GM21786 (cell line): ENCODE results near the gene PHKA2.
"Not testable (repeated sequence)": the region's sequence is repeated elsewhere in the genome, so short reads cannot be mapped to it uniquely, and the experiment has no call there.

Source experiments
- ATAC-seq: cut with Tn5 transposase; IDR thresholded peaks from one replicate; pipeline ENCODE4 v1.9.1; 2021; ENCODE audit not compliant: unreplicated experiment

Gene PHKA2, protein sequence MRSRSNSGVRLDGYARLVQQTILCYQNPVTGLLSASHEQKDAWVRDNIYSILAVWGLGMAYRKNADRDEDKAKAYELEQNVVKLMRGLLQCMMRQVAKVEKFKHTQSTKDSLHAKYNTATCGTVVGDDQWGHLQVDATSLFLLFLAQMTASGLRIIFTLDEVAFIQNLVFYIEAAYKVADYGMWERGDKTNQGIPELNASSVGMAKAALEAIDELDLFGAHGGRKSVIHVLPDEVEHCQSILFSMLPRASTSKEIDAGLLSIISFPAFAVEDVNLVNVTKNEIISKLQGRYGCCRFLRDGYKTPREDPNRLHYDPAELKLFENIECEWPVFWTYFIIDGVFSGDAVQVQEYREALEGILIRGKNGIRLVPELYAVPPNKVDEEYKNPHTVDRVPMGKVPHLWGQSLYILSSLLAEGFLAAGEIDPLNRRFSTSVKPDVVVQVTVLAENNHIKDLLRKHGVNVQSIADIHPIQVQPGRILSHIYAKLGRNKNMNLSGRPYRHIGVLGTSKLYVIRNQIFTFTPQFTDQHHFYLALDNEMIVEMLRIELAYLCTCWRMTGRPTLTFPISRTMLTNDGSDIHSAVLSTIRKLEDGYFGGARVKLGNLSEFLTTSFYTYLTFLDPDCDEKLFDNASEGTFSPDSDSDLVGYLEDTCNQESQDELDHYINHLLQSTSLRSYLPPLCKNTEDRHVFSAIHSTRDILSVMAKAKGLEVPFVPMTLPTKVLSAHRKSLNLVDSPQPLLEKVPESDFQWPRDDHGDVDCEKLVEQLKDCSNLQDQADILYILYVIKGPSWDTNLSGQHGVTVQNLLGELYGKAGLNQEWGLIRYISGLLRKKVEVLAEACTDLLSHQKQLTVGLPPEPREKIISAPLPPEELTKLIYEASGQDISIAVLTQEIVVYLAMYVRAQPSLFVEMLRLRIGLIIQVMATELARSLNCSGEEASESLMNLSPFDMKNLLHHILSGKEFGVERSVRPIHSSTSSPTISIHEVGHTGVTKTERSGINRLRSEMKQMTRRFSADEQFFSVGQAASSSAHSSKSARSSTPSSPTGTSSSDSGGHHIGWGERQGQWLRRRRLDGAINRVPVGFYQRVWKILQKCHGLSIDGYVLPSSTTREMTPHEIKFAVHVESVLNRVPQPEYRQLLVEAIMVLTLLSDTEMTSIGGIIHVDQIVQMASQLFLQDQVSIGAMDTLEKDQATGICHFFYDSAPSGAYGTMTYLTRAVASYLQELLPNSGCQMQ

DNA sequence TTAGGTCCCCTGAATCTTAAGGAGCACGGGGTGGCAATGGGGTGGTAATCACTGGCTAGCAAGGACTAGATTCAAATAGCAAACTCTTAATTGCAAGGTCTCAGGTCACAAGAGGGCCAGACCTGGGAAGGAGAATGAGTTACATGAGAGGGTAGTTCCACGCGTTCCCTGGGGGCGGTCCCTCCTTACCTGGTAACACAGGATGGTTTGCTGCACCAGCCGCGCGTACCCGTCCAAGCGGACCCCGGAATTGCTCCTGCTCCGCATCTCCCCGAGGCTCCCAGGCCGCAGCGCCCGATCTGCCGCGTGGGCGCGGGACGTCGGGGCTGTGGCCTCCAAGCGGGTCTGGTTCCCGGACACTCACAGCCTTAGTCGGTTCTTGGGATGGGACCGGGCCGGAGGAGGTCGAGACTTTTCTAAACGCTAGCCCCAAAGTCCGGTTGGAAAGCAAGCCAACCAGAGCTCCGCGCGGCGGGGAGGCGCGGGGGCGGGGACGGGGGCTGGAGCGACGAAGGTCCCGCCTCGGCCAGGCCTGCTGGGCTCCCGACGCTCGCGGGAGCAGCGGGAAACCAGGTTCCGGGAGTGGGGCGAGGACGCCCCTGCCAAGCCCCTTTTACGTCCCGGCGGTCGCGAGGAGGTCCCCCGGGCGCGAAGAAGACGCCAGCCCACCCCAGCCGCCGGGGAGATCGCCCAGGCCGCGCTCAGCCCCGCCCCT, at the start of gene PHKA2:
TSS of gene PHKA2 (minus strand) at position 449 of the 715 bp plus-strand sequence. CDS start at position 267, 182 bp downstream.
- peak; percentile 40 for ATAC-seq

DNA sequence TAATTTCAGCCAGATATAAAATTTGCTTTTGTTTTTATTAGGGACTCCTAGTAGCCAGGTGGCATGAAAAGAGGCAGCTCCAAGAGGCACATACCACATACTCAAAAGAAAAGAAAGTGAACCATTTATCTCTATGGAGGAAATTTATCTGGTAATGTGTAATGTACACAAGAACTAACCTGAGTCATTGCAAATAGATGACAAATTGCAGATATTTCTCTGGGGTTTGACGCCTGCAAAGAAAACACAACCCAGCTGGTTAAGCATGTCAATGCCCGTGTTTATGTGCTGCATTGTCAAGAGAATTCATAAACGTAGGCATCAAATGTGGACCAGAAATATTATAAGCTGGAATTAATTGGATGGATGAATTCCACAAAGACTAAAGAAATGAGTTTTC, 46.9 kb upstream of the PHKA2 start:
- no peak for ATAC-seq

DNA sequence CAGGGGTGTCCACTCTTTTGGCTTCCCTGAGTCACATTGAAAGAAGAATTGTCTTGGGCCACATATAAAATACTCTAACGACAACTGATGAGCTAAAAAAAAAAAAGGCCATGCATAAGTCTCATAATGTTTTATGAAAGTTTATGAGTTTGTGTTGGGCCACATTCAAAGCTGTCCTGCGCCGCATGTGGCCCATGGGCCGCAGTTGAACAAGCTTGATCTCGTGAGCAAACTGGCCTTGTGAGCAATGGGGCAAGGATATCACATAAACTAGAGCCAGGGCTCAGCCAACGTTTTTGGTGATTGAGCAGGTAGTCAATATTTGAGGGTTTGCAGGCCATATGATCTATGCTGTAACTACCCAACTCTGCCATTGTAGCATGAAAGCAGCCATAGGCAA, 44.6 kb upstream of the PHKA2 start:
- no peak for ATAC-seq

DNA sequence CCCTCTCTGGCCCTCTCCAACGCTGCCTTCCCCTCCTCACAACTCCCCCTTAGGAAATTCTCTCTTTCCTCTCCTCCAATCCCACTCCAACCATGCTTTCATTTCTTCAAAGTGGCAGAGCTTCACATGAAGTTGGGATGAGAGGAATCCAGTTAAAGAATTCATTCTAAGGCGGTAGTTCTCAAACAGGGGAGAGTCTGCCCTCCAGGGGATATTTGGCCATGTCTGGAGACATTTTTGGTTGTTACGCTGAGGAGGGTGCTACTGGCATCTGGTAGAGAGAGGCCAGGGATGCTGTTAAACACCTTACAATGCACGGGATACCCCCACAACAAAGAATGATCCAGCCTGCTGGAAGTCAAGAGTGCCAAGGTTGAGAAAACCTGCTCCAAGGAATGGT, 40.5 kb upstream of the PHKA2 start:
- ATAC-seq: no peak

DNA sequence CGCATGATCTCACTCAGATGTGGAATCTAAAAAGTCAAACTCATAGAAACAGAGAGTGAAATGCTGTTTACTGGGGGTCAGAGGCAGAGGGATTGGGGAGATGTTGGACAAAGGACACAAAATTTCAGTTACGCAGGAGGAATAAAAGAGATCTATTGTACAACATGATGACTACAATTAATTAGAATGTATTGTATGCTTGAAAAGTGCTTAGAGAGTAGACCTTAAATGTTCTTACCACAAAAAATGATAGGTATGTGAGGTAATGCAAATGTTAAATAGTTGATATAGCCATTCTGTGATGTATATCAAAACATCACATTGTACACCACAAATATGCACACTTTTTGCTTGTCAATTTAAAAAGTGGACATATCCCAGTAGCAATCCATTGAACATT, 36.1 kb upstream of the PHKA2 start:
- ATAC-seq: no peak

DNA sequence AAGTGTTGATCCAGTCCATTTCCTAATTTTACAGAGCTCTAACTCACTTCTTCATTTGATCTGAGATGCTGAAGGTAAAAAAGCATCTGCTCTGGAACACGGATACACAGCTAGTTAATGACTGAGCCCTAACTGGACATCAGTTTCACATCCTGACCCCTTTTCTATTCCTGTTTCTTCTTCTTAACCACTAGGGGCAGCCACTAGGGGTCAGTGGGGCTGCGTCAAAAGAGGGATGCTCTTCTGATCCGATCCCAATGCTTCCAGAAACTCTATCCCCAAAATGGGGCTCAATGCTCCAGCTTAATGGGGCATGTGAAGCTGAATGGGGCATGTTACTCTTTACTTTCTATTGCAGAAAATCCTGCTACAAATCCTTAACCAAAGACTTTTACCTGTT, 33.4 kb upstream of the PHKA2 start:
- ATAC-seq: peak; percentile 52

DNA sequence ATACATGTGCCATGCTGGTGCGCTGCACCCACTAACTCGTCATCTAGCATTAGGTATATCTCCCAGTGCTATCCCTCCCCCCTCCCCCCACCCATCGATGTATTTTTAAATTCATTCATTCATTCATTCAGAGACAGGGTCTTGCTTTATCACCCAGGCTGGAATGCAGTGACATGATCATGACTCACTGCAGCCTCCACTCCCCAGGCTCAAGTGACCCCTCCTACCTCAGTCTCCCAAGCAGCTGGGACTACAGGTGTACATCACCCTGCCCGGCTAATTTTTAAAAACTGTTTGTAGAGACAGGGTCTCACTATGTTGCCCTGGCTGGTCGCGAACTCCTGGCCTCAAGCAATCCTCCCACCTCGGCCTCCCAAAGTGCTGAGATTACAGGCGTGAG, 32.7 kb upstream of the PHKA2 start:
- ATAC-seq: not testable (repeated sequence)

DNA sequence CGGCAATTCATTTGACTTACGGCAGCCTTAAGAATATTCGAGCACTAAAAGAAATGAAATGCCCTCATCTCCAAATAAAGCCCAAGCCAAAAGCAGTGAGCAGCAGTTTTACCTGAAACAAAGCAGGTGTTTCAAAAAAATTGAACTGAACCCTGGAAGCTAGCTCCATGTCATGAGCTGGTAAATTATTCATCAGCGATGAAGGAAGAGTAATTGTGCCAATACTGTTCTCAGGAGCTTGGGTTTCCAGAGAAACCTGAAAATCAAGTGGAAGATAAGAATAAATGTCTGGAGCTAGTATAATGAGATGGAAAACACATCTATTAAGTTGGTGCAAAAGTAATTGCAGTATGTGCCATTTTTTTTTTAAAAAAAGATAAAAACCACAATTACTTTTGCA, 24.0 kb upstream of the PHKA2 start:
- ATAC-seq: no peak

DNA sequence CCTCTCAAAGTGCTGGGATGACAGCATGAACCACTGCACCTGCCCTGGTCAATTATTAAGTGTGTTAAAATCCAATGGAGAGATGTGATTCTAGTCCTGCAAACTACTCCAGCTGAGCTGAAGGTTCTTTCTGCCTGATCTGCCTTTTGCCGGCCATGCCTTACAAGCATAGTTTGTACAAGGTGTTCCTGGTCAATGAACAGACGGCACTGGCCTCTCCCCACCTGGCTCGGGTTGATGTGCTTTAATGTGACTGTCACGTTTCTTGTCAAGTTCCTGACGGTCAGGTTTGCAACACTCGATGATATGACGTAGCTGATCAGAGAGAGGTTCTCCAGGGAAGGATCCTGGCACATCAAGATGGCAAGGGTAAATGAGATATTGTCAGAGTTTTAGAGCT, 23.1 kb upstream of the PHKA2 start:
- ATAC-seq: no peak

DNA sequence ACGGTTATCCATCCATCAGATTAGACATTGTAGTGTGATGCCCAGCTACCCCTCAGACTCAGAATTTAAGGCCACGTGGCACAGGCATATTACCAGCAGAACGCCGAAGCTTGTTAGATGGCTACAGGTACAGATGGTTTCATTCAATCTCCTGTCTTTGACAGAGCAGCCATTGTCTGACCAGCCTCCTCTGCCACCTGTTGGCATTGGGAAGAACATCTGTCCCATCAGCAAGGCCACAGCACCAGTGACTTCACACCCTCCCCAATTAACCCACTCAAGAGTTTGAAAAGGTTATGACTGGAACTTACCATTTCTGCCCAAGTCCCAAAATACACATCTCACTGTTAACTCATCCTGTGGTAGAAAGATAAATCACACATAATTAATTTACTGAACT, 22.0 kb upstream of the PHKA2 start:
- ATAC-seq: no peak

DNA sequence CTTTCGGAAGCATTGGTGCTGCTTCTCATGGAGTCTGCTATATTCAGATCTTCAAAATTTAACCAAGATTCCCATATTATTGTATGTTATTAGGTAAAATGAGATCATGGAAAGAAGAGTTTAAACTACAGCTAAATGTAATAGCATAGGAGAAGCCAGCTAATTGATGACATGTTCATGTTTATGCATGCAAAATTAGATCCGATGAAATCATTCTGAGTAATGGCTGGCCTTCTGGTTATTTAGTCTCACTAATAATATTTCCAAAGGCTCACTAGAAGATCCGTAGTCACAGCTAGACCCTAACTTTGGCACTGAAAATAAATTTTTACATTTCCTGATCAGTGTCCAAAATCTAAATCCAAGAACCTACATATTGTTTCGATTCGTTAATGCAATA, 19.8 kb upstream of the PHKA2 start:
- no peak for ATAC-seq

DNA sequence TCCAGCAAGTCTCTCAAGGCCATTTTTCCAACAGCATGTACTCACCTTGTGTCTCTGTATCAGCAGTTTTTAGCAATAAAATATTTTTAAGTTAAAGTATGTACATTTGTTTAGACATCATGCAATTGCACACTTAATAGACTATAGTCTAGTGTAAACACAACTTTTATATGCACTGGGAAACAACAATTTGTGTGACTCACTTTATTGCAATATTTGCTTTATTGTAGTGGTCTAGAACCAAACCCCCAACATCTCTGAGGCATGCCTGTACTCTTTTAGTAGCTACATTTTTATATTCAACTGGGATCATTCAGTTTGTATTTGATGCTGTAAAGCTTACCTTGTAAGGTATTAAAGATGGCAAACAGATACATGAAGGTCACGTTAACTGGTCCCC, 14.7 kb upstream of the PHKA2 start:
- no peak for ATAC-seq

DNA sequence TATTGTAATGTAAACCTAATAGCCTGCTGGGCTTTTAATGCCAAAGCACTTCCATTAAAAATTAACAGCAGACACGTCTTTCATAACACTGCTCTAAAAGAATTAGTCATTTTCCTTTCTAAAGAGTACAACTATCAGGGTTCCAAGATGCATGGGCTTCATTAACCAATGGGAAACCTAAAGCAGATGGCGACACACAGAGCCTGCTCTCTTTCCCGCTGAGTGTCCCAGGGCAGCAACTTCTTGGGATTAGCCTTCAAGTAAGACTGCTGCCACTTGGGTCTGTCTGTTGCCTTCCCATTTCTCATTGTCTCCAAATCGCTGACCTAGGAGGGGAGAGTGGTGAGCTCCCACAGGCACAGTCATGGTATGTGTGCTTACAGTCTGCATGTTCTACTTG, 14.0 kb upstream of the PHKA2 start:
- ATAC-seq: no peak

DNA sequence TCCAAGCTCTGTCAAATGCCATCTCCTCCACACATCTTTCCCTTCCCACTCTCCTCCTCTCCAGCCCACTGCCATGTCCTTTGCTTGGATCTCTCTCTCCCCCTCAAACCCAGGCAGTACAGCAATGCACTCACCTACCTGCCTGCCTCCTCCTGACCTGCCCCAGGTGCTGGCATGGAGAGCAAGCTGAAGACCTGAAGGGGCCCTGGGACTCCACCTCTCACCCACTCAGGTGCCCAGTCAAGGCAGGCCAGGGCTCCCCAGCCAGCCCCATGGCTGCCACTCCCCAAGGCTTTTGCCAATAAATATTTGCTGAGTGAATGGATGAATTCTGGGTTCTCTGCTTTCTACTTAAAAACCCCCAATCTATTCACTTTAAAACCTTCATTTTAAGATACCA, 12.6 kb upstream of the PHKA2 start:
- ATAC-seq: no peak

DNA sequence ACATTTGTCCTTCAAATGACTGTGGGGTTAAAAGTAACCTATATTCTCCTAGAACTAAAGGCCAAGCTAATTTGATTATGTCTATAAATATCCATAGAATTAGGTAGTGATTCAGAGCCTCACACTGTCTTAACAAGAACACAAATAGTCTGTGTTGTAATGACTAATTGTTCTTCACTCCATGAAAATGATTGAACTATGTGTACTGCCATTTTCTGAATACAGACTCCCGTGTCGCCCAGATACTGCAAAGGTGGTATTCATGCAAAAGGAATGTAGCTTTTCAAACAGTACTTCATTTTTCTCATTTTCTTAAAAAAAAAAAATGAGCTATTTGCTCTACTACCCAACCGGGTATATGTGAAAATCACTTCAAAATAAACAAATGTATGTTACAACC, 11.3 kb upstream of the PHKA2 start:
- no peak for ATAC-seq

DNA sequence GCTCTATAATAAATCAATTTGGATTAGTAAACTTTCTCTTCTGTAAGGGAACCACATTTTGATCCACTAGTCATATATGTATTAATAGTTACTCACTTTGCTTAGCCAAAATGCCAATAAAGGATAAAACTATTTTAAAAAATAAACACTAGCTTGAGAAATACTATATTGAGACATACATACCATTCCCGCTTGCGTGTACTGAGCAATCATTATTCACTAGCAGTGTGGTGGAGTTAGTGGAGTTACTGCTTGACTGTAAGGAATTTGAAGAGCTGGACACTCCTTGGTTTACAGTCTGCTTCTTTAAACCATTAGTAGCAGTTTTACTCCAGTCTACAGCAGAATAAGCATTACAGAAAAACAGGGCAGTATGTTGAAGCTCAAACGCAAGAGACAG, 10.8 kb upstream of the PHKA2 start:
- no peak for ATAC-seq

DNA sequence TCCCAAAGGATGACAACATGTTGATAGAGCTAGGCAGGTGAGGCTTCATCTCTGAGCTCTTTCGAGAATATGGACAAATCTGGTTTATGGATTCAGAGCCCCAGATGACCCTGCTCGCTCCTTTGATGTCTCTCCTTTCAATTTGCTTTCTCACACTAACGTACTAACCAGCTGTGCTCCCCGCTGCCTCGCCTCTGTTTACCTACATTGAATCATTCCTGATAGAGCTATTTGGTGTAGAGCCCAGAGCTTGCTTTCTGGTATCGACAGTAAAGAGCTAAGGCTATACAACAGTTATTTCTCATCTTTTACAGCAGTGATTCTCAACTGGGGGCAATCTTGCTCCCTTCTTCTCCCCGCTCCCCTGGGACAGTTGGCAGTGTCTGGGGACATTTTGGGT, 8.9 kb upstream of the PHKA2 start:
- no peak for ATAC-seq

DNA sequence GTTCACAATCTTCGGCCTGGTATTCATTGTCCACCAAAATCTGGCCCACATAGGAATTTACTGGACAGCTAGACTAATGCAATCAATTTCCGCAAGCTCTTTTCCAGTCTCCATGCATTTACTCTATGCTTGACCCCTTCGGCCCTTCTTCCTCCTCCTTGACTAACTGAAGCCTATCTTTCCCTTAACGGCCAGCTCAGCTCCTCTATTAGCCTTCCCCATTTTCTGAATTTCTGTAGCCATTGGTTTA, 1.2 kb upstream of the PHKA2 start:
- peak; percentile 0 for ATAC-seq

DNA sequence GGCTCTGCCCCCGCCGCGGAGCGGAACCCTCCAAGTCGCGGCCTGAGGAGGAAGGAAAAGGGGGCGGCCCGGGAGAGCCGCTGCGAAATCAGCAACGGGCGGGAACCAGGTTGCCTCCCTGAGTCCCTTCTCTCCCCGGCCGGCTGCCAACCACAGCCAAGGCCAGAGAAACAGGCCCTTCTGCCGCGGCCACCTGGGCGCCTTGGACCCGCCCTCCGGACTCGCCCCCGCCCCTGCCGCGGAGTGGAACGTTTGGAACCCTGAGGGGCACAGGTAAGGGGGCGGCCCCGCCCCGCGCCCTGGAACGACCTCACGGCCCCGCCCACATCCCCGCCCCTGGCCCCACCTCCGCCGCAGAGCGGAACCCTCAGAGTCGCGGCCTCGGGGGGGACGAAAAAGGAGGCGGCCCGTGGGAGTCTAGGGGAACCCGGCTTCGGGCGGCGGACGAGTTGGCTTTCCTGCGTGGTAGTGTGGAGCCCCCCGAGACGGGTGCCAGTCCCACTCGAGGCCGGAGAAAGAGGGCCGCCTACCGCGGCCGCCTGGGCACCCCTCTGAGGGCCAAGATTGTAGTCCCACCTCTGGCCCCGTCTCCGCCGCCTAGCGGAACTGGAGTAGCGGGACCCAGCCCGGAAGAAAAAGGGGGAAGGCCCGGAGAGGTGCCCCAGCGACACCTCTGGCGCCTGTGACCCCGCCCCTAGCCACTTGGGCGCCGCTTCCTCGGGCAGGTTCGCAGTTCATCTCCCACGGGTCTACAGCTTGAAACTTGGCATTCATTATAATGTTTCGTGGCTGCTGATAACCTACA, 669 bp upstream of the PHKA2 start:
- peak; percentile 83 for ATAC-seq

DNA sequence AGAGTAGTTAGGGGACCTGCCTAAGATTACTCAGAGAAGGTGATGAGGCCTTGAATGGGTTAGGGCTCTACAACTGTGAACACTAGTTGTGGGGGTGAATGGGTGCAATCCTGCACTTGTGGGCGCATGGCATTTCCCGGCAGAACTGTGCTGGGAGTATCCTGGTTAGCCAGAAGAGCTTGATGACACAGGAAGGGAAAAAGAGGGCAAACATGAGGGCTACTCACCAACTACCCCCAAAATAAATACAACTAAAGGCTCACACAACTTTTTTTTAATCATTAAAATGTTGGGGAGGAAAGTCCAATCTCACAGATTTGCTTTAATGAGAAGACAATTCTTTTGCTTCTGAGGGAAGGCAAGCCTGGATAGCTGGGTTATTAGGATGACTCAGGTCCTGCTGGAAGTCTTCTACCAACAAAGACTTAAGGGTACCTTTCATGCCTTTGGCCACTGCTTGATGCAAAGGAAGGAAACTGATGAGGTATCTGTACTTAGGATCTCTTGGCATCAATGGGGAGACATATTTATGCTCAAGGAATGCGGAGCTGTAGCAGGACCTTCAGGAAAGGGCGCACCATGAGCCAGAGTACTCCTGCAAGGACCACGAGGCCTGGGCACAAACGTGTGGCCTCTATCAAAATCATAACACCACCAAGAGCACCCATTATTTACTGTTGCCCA, 2.6 kb downstream of the PHKA2 start:
- no peak for ATAC-seq
